Breast epithelium (tissue), 3 donors: ENCODE measurements around the gene UGT1A10.

ENCODE experiments used
- CTCF ChIP-seq, 3 donors: fragments of 450-650 bp; IDR thresholded peaks; one replicate each; pipeline ENCODE4 v1.5.1; 2016 to 2017; ENCODE audit warnings: antibody characterized with exemption in 3 of 3, mild to moderate bottlenecking in 3 of 3, moderate library complexity in 3 of 3
- POLR2A ChIP-seq: fragments of 450-650 bp; IDR thresholded peaks from one replicate; pipeline ENCODE4 v1.6.1; 2016; ENCODE audit warnings: antibody characterized with exemption, mild to moderate bottlenecking, moderate library complexity

DNA sequence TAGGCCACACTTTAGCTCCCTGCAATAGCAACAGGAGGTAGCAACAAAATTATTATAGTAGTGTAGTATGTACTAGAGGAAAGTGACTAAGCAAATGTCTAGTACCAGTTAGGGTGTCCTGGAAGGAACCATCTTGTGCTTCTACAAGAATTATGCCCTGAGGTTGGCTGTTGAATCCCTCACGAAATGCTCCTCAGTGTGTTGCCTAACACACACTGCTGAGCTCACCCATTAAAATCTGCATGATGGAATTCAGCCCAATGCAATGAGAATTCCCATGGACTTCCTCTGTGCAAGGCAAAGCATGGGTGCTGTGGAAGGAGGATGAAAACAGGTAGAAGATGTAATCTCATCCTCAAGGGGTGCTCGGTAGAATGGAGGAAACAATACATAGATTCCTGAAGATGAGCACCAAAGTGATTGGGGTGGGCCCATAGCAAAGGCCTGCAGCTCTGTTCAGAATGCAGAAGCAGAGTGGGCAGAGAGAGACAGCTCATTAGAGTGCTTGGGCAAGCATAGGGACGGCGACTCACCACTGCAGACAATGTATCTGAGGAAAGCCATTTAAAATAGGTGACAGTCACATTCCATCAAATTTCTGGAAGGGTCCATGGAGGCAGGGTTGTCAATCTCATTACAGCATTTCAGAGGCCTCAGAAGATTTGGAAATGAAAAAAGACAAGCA lies 44.3 kb downstream of the UGT1A10 start:
- TF ChIP-seq CTCF (IDR thresholded peaks at IDR 0.05) (no peak), POLR2A (no peak)
